HepG2 (cell line): Measurements from ENCODE around the gene SIGLEC1.

Source experiments
- CTCF ChIP-seq: sonication (generic); formaldehyde crosslinking; IDR thresholded peaks from 2 replicates; pipeline ENCODE4 v1.5.0; 2020; ENCODE audit warnings: mild to moderate bottlenecking, missing genetic modification reagents, moderate library complexity
- E2F2 ChIP-seq: sonication (generic); formaldehyde crosslinking; IDR thresholded peaks from 2 replicates; pipeline ENCODE4 v1.4.0; 2020; ENCODE audit warnings: missing genetic modification reagents, borderline replicate concordance
- ELF4 ChIP-seq: sonication (generic); formaldehyde crosslinking; IDR thresholded peaks from 2 replicates; pipeline ENCODE4 v1.5.0; 2020; ENCODE audit warnings: missing genetic modification reagents, mild to moderate bottlenecking, moderate library complexity, borderline replicate concordance
- HIVEP1 ChIP-seq: sonication (generic); formaldehyde crosslinking; IDR thresholded peaks from 2 replicates; pipeline ENCODE4 v1.4.0; 2020; ENCODE audit warnings: mild to moderate bottlenecking, missing genetic modification reagents
- HMGXB4 ChIP-seq, 2 experiments: sonication (generic) in 1 of 2; formaldehyde crosslinking in 1 of 2; IDR thresholded peaks; 2 replicates each; pipeline versions ENCODE4 v1.4.0 to v1.6.1; 2018 to 2020; ENCODE audit warnings: missing genetic modification reagents in 2 of 2, borderline replicate concordance in 1 of 2, low read depth in 1 of 2, mild to moderate bottlenecking in 1 of 2, missing biosample characterization in 1 of 2
- JARID2 ChIP-seq: sonication (generic); formaldehyde crosslinking; IDR thresholded peaks from 2 replicates; pipeline ENCODE4 v1.8.1; 2023; ENCODE audit warnings: missing genetic modification reagents, inconsistent platforms; ENCODE audit not compliant: insufficient replicate concordance
- MED1 ChIP-seq: sonication (generic); formaldehyde crosslinking; IDR thresholded peaks from 2 replicates; pipeline ENCODE4 v1.4.0; 2020; ENCODE audit warnings: missing genetic modification reagents
- MTA3 ChIP-seq: sonication (generic); formaldehyde crosslinking; IDR thresholded peaks from 2 replicates; pipeline ENCODE4 v1.4.0; 2020; ENCODE audit warnings: missing genetic modification reagents
- XRCC5 ChIP-seq: fragments of 200-400 bp; formaldehyde crosslinking; optimal IDR thresholded peaks from 2 replicates; pipeline ENCODE3; 2017; ENCODE audit warnings: mild to moderate bottlenecking, low read length
- ZNF672 ChIP-seq: sonication (generic); formaldehyde crosslinking; IDR thresholded peaks from 2 replicates; pipeline ENCODE4 v1.8.1; 2022; ENCODE audit warnings: missing genetic modification reagents

GRCh38 chr20:3757268-3757667, 44.9 kb upstream of the SIGLEC1 start:
- TF ChIP-seq HMGXB4 (CRISPR knock-in tag; IDR thresholded peaks at IDR 0.05; ENCODE audit: borderline replicate concordance in 1 of 2, low read depth in 1 of 2) (no peak), MTA3 (CRISPR knock-in tag) (no peak), HIVEP1 (CRISPR knock-in tag) (no peak), ELF4 (no peak), XRCC5 (no peak), ZNF672 (CRISPR knock-in tag) (no peak), CTCF (CRISPR knock-in tag) (no peak), E2F2 (CRISPR knock-in tag) (no peak), MED1 (no peak), JARID2 (CRISPR knock-in tag) (no peak)
